ENCODE measurements around the gene CATSPERD.
"Not testable (repeated sequence)": the region's sequence is repeated elsewhere in the genome, so short reads cannot be mapped to it uniquely, and the experiment has no call there.

The CATSPERD gene

DNA sequence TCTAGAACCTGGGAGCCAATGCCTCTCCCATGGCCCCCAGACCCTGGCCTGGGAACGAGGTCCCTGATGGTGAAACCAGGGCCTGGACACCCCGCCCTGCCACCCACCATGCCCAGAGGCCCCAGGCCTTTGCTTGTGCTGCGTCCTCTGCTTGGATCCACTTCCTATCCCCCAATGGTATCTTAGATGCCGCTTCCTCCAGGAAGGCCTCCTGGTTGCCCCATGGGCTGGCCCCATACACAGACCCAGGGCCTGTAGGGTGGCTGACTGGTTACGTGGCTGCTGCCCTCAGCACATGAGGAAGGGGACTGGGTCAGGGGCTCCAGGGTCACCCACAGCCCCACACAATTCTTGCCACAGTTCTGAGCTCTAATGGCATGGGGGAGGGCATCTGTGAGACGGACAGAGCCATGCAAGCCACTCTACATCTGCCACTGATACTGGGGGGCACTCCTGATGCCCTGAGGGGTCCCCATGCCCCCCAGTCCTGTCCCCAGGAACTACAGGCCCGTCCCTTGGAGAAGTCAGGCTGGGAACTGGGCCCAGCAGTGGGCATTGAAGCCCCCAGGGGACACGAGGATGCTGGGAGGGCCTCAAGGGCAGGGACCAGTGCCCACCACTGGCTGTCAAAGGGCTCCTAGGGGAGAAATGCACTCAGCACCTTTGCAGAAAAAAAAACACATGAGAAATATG, 25.3 kb upstream of the CATSPERD start:
- Histone ChIP-seq H3K27ac (ENCODE audit: low read length) (no peak overlapping the region), H3K4me3 (ENCODE audit: low read length) (no peak overlapping the region), H3K27me3 (ENCODE audit: control insufficient read depth, insufficient read depth, low read length) (no peaks in the 10 kb centered on the region), H3K9ac (ENCODE audit: low read length) (no peak overlapping the region), H3K9me3 (ENCODE audit: control insufficient read depth, low read depth, low read length) (no peaks in the 10 kb centered on the region), H3K4me1 (ENCODE audit: control insufficient read depth, low read depth, low read length) (no peaks in the 10 kb centered on the region), H3K36me3 (ENCODE audit: control insufficient read depth, low read depth, low read length) (peaks cover 60% of the 10 kb centered on the region)

DNA sequence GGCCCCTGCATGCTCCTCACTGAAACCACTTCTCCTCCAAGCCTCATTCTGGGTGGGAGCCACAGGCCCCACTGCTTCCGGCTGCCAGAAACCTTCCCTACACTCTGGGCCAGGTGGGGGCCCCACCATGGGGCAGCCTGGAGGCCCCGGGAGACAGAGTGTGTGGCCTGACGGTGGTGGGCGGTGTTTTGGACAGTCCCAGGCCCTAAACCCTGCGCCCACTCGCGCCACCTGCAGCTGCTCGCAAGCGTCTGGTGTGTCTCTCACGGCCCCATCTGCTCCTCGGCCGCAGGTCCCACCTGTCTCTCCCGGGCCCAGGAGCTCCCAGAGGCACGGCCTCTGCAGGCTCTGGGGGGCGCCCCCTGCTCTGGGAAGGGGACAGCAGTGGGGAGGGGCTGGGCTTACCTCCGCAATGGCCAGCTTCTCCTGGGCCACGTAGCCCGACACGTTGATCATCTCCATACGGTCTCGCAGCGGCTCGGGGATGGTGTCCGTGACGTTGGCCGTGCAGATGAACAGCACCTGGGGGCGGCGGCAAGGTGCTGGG, 24.7 kb upstream of the CATSPERD start:
- Histone ChIP-seq H3K36me3 (ENCODE audit: control insufficient read depth, low read depth, low read length) (peaks cover 62% of the 10 kb centered on the region), H3K9ac (ENCODE audit: low read length) (no peak overlapping the region), H3K27ac (ENCODE audit: low read length) (no peak overlapping the region), H3K9me3 (ENCODE audit: control insufficient read depth, low read depth, low read length) (no peaks in the 10 kb centered on the region), H3K4me3 (ENCODE audit: low read length) (no peak overlapping the region), H3K27me3 (ENCODE audit: control insufficient read depth, insufficient read depth, low read length) (no peaks in the 10 kb centered on the region), H3K4me1 (ENCODE audit: control insufficient read depth, low read depth, low read length) (no peaks in the 10 kb centered on the region)

DNA sequence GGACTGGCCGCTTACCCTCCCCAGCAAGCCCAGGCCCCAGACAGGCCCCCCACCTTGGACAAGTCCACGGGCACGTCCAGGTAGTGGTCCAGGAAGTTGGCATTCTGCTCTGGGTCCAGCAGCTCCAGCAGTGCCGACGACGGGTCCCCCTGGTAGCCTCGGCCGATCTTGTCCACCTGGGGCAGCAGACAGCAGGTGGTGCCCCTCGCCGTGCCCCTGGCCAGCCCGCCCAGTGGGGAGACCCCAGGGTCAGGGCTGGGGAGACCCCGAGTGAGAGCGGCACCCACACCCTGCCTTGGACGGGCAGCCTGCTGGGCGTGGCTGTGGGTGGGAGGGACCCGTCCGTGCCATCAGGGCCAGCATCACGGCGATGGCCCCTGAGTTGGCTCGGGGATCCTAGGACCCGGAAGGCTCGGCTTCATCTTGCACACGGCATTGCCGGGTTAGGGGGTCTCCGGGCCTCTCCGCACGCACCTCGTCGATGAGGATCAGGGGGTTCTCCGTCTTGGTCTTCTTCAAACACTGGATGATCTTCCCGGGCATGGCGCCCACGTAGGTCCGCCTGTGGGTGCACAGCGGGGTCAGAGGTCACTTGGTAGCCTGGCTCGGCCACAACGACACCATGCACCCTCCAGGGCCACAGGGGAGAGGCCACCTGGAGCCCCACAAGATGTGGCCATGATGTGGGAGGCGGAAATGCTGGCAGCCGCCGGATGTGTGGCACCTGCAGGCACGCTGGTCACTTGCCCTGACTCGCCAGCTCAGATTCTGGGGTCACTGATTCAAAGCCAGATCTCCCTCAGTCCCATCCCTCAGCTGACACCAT, 24.0 kb upstream of the CATSPERD start:
- Histone ChIP-seq H3K27ac (ENCODE audit: low read length) (no peak overlapping the region), H3K4me1 (ENCODE audit: control insufficient read depth, low read depth, low read length) (no peaks in the 10 kb centered on the region), H3K9me3 (ENCODE audit: control insufficient read depth, low read depth, low read length) (no peaks in the 10 kb centered on the region), H3K9ac (ENCODE audit: low read length) (no peak overlapping the region), H3K36me3 (ENCODE audit: control insufficient read depth, low read depth, low read length) (peaks cover 65% of the 10 kb centered on the region), H3K27me3 (ENCODE audit: control insufficient read depth, insufficient read depth, low read length) (no peaks in the 10 kb centered on the region), H3K4me3 (ENCODE audit: low read length) (no peak overlapping the region)

DNA sequence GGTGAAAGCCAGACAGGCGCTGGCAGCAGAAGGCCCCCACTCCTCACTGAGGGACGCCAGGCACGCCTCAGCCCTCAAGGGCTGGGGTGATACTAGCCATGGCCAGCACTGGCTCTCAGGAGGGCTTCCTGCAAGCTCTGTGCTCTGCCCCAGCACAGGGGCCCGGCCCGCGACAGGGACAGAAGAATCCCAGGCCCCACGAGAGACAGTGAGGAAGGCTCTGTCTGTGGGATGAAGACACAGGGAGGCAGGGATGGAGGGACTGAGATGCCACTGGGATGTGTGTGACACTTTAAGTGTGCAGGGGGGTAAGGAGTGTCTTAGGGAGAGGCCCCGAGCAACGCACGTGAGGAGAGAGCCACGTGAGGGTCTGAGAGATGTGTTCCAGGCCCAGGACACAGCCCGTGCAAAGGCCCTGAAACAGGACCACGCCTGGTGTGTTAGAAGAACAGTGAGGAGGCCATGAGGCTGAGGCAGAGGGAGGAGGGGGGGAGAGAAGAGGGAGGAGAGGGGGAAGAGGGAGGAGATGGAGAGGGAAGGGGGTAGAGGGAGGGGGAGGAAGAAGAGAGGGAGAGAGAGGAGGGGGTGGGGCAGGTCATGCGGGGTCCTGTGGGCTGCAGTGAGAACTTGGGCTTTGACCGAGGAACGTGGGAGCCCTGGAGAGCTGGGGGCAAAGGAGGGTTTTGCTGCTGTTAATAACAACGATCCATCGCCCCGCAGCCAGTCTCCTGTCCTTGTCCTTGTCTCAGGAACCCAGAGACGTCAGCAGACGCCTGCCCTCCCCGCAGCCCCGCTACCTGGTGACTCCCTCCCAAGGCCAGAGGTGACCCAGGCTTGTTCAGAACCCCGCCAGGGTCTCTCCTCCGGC, 23.2 kb upstream of the CATSPERD start:
- Histone ChIP-seq H3K4me1 (ENCODE audit: control insufficient read depth, low read depth, low read length) (no peaks in the 10 kb centered on the region), H3K27me3 (ENCODE audit: control insufficient read depth, insufficient read depth, low read length) (no peaks in the 10 kb centered on the region), H3K36me3 (ENCODE audit: control insufficient read depth, low read depth, low read length) (peaks cover 58% of the 10 kb centered on the region), H3K4me3 (ENCODE audit: low read length) (no peak overlapping the region), H3K9me3 (ENCODE audit: control insufficient read depth, low read depth, low read length) (no peaks in the 10 kb centered on the region), H3K27ac (ENCODE audit: low read length) (no peak overlapping the region), H3K9ac (ENCODE audit: low read length) (no peak overlapping the region)

GRCh38 chr19:5697890-5698634, 22.4 kb upstream of the CATSPERD start:
- Histone ChIP-seq H3K9ac (ENCODE audit: low read length) (no peak overlapping the region), H3K4me1 (ENCODE audit: control insufficient read depth, low read depth, low read length) (no peaks in the 10 kb centered on the region), H3K9me3 (ENCODE audit: control insufficient read depth, low read depth, low read length) (no peaks in the 10 kb centered on the region), H3K27me3 (ENCODE audit: control insufficient read depth, insufficient read depth, low read length) (no peaks in the 10 kb centered on the region), H3K27ac (ENCODE audit: low read length) (no peak overlapping the region), H3K36me3 (ENCODE audit: control insufficient read depth, low read depth, low read length) (peaks cover 50% of the 10 kb centered on the region), H3K4me3 (ENCODE audit: low read length) (no peak overlapping the region)

GRCh38 chr19:5698635-5699422, 21.6 kb upstream of the CATSPERD start:
- H3K4me3 ChIP-seq (ENCODE audit: low read length), result no peak overlapping the region
- no peaks in the 10 kb centered on the region for H3K27me3 ChIP-seq (ENCODE audit: control insufficient read depth, insufficient read depth, low read length)
- no peaks in the 10 kb centered on the region for H3K4me1 ChIP-seq (ENCODE audit: control insufficient read depth, low read depth, low read length)
- H3K27ac ChIP-seq (ENCODE audit: low read length), result no peak overlapping the region
- peaks cover 50% of the 10 kb centered on the region for H3K36me3 ChIP-seq (ENCODE audit: control insufficient read depth, low read depth, low read length)
- H3K9me3 ChIP-seq (ENCODE audit: control insufficient read depth, low read depth, low read length), result no peaks in the 10 kb centered on the region
- H3K9ac ChIP-seq (ENCODE audit: low read length), result no peak overlapping the region

- Histone ChIP-seq H3K9ac (ENCODE audit: low read length) (no peak overlapping the region), H3K36me3 (ENCODE audit: control insufficient read depth, low read depth, low read length) (peaks cover 52% of the 10 kb centered on the region), H3K4me1 (ENCODE audit: control insufficient read depth, low read depth, low read length) (no peaks in the 10 kb centered on the region), H3K4me3 (ENCODE audit: low read length) (no peak overlapping the region), H3K27ac (ENCODE audit: low read length) (no peak overlapping the region), H3K27me3 (ENCODE audit: control insufficient read depth, insufficient read depth, low read length) (no peaks in the 10 kb centered on the region), H3K9me3 (ENCODE audit: control insufficient read depth, low read depth, low read length) (no peaks in the 10 kb centered on the region)
Observed at GRCh38 chr19:5700455-5701092, 19.9 kb upstream of the CATSPERD start.

DNA sequence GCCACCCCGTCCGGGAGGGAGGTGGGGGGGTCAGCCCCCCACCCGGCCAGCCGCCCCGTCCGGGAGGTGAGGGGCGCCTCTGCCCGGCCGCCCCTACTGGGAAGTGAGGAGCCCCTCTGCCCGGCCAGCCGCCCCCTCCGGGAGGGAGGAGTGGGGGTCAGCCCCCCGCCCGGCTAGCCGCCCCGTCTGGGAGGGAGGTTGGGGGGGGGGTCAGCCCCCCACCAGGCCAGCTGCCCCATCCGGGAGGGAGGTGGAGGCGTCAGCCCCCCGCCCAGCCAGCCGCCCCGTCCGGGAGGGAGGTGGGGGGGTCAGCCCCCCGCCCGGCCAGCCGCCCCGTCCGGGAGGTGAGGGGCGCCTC, 18.4 kb upstream of the CATSPERD start:
- H3K27ac ChIP-seq (ENCODE audit: low read length); H3K9me3 ChIP-seq (ENCODE audit: control insufficient read depth, low read depth, low read length); H3K27me3 ChIP-seq (ENCODE audit: control insufficient read depth, insufficient read depth, low read length); H3K4me1 ChIP-seq (ENCODE audit: control insufficient read depth, low read depth, low read length); H3K4me3 ChIP-seq (ENCODE audit: low read length); H3K9ac ChIP-seq (ENCODE audit: low read length): not testable (repeated sequence)
- H3K36me3 ChIP-seq (ENCODE audit: control insufficient read depth, low read depth, low read length), result peaks cover 59% of the 10 kb centered on the region

DNA sequence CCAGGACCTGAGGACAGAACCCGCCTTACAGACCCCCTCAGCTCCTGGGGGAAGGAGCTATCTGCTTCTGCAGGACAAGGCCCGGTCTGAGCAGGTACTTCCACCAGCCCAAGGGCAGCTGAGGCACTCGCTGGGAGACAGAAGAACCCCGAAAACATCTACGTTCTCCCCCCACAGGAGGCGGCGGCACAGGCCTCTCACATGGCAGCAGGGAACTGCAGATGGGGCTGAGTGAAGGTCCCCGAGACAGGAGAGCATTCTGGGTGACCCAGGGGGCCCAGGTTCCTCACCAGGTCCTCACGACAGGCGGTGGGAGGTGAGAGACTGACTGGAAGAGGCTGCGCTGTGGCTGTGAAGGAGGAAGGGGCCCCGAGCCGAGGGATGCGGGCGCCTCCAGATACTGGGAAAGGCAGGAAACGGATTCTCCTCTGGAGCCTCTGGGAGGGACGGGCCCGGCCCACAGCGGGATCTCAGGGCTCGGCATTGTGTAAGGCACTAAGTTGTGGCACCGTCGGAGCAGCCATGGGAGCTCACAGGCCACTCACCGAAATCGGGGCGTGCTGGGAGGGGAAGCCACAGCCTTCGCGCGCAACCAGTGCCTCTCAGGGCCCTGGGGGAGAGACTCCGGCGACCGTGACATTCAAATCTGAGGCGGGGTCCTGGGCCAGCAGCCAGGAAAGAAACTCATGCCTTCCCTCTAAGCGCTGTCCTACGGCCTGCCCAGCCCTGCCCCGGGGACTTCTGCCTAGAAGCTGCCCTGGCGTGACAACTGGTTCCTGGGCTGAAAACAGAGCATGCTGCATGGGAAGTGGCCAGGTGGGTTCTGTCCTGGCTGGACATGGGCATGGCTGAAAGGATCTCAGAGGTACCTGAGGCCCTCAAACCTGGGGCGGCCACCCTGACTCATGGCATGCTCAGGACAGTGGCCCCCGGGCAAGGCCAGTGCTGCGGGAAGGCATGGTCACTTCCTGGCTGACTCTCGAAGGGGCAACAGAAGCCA, 16.3 kb upstream of the CATSPERD start:
- Histone ChIP-seq H3K27ac (ENCODE audit: low read length) (no peak overlapping the region), H3K4me1 (ENCODE audit: control insufficient read depth, low read depth, low read length) (no peaks in the 10 kb centered on the region), H3K9ac (ENCODE audit: low read length) (no peak overlapping the region), H3K4me3 (ENCODE audit: low read length) (no peak overlapping the region), H3K9me3 (ENCODE audit: control insufficient read depth, low read depth, low read length) (no peaks in the 10 kb centered on the region), H3K36me3 (ENCODE audit: control insufficient read depth, low read depth, low read length) (peaks cover 63% of the 10 kb centered on the region), H3K27me3 (ENCODE audit: control insufficient read depth, insufficient read depth, low read length) (no peaks in the 10 kb centered on the region)
